ENCODE measurements around the gene MYO5C.

The MYO5C gene

DNA sequence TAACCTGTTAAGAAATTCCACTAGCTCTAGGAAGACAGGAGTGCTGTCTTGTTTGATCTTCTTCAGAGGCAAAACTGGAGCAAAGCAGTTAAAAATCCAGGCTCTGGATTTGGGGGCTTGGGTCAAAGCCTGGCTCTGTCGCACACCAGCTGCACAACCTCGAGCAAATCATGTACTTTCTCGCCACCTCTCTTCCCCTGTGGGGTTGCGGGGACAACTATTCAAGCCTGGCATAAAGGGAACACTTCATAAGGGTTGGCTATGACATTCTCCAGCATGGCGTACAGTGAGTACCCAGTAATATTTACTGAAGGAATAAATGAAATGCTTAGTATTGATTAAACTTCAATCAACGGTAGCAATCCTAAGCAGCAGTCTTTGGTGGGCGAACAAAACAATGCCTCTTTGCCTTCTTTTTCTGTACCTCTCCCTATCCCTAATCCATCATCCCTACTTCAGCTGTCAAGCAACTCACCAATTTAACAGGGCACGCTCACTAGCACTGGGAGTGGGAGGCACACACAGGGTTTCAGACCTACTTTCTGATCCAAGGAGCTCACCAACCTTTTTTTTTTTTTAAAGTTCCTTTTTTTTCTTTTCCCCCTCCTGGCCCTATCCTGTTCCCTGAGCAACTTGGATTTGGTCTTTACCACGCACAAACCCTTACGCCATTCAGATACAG lies 137.4 kb downstream of the MYO5C start:
- no peak for TF ChIP-seq CTCF (IDR thresholded peaks at IDR 0.05; ENCODE audit: insufficient read depth, low read length, poor library complexity, severe bottlenecking)
- Histone ChIP-seq H3K36me3 (ENCODE audit: control insufficient read depth, insufficient read depth, low read length) (peaks cover 2% of the 10 kb centered on the region; the same call in 1 of the 2 replicates), H3K4me3 (replicated peaks; ENCODE audit: low read depth, low read length) (no peak overlapping the region)

DNA sequence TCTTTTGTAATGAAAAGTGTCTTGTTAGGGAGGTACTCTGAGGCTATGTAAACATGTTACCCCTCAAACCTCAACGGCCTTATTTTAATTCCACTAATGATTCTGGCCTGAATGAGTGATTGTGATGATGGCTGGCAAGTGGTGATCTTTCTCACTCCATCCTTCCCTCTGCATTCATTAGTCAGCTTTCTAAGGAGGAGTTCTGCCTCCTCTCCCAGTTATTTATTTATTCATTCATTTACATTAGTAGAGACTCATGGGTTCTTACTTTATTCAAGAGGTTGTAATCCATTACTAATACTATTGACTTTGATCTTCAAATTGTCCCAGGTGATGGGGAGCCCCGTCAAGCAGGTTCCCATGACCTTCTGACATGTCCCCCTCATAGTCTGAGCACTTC lies 139.7 kb downstream of the MYO5C start:
- H3K4me3 ChIP-seq (replicated peaks; ENCODE audit: low read depth, low read length), result no peak overlapping the region
- TF ChIP-seq CTCF (IDR thresholded peaks at IDR 0.05; ENCODE audit: insufficient read depth, low read length, poor library complexity, severe bottlenecking), result no peak
- no peak for DNase-seq (ENCODE audit: extremely low read depth, insufficient read length)
- H3K36me3 ChIP-seq (ENCODE audit: control insufficient read depth, insufficient read depth, low read length), result peaks cover 3% of the 10 kb centered on the region
- no peaks in the 10 kb centered on the region for H3K27me3 ChIP-seq (replicated peaks; ENCODE audit: control insufficient read depth, insufficient read depth, low read length)

More for the DNA sequence above, 137.4 kb downstream of the MYO5C start:
- H3K27me3 ChIP-seq (replicated peaks; ENCODE audit: control insufficient read depth, insufficient read depth, low read length), result no peaks in the 10 kb centered on the region
- no peak for DNase-seq (ENCODE audit: extremely low read depth, insufficient read length)

GRCh38 chr15:52154896-52155865 lies 140.4 kb downstream of the MYO5C start:
- Histone ChIP-seq H3K36me3 (ENCODE audit: control insufficient read depth, insufficient read depth, low read length) (peaks cover 3% of the 10 kb centered on the region), H3K4me3 (replicated peaks; ENCODE audit: low read depth, low read length) (no peak overlapping the region), H3K27me3 (replicated peaks; ENCODE audit: control insufficient read depth, insufficient read depth, low read length) (no peaks in the 10 kb centered on the region)
- DNase-seq (ENCODE audit: extremely low read depth, insufficient read length), result no peak
- TF ChIP-seq CTCF (IDR thresholded peaks at IDR 0.05; ENCODE audit: insufficient read depth, low read length, poor library complexity, severe bottlenecking), result no peak

- H3K27me3 ChIP-seq (replicated peaks; ENCODE audit: control insufficient read depth, insufficient read depth, low read length), result no peaks in the 10 kb centered on the region
- TF ChIP-seq CTCF (IDR thresholded peaks at IDR 0.05; ENCODE audit: insufficient read depth, low read length, poor library complexity, severe bottlenecking), result no peak
These were observed 141.4 kb downstream of the MYO5C start for GRCh38 chr15:52153900-52154895.

DNA sequence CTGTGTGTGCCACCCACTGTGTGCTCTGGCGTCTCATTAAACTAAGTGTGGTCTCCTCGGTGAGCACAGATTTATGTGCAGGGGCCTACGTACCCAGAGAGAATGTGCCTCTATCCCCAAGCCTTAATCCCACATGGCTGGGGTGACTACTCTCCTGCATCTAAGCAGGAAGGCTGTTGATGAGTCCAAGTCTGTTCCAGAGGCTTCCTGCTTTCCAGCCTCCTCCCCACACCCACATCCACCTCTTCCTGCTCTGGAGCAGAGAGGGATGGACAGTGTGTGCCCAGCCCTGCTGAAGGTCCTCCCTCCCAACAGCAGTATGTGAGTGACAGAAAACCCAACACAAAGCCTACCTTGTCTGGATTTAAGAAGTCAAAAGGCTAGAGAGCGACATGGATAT lies 144.3 kb downstream of the MYO5C start:
- H3K4me3 ChIP-seq (replicated peaks; ENCODE audit: low read depth, low read length), result no peak overlapping the region
- H3K27me3 ChIP-seq (replicated peaks; ENCODE audit: control insufficient read depth, insufficient read depth, low read length), result no peaks in the 10 kb centered on the region
- no peak for TF ChIP-seq CTCF (IDR thresholded peaks at IDR 0.05; ENCODE audit: insufficient read depth, low read length, poor library complexity, severe bottlenecking)
- H3K36me3 ChIP-seq (ENCODE audit: control insufficient read depth, insufficient read depth, low read length), result peaks cover 8% of the 10 kb centered on the region
- no peak for DNase-seq (ENCODE audit: extremely low read depth, insufficient read length)

More at GRCh38 chr15:52153900-52154895, 141.4 kb downstream of the MYO5C start:
- Histone ChIP-seq H3K36me3 (ENCODE audit: control insufficient read depth, insufficient read depth, low read length) (peaks cover 3% of the 10 kb centered on the region), H3K4me3 (replicated peaks; ENCODE audit: low read depth, low read length) (no peak overlapping the region)
- no peak for DNase-seq (ENCODE audit: extremely low read depth, insufficient read length)
